SK-N-MC (cell line): ENCODE measurements around the gene SLC6A14.

Experiments
- EZH2 ChIP-seq: fragments of 200-600 bp; sonication (generic); IDR thresholded peaks from one replicate; pipeline ENCODE4 v1.6.1; 2017; ENCODE audit warnings: antibody characterized with exemption
- POLR2AphosphoS5 ChIP-seq: IDR thresholded peaks from 2 replicates; pipeline ENCODE4 v1.6.1; 2012; ENCODE audit warnings: mild to moderate bottlenecking, low read depth, low read length, borderline replicate concordance

GRCh38 chrX:116480059-116480458 lies 43.7 kb downstream of the SLC6A14 start:
- TF ChIP-seq EZH2 (no peak), POLR2AphosphoS5 (no peak)
